ENCODE results near the gene SLC35B2. TPM values are rescaled to one million over a fixed set of nuclear protein-coding genes. Genes with fewer than 3 reads are reported as not detected.
A peak's percentile ranks its signal among the peaks of the same experiment; 100 is the strongest.
"Not testable (repeated sequence)": the region's sequence is repeated elsewhere in the genome, so short reads cannot be mapped to it uniquely, and the experiment has no call there.

The SLC35B2 gene
- total RNA-seq, 4 donors from 2014 or later = 10.7 to 35.2 (median 26.5) TPM

- Histone ChIP-seq H3K4me1 (peaks cover 0 to 29% (median 2%) of the 10 kb centered on the region in 4 donors), H3K27me3 (no peaks in the 10 kb centered on the region), H3K27ac (no peak overlapping the region), H3K36me3 (no peaks in the 10 kb centered on the region), H3K9me3 (no peaks in the 10 kb centered on the region), H3K4me3 (no peak overlapping the region)
- DNase-seq = peak in 1 of 3 donors; percentile 9
- TF ChIP-seq CTCF (IDR thresholded peaks at IDR 0.05) = no peak
- no peak for TF ChIP-seq POLR2A (IDR thresholded peaks at IDR 0.05)
Observed at GRCh38 chr6:44235891-44236516, 21.3 kb downstream of the SLC35B2 start.

- Histone ChIP-seq H3K27me3 (no peaks in the 10 kb centered on the region), H3K4me3 (no peak overlapping the region), H3K36me3 (no peaks in the 10 kb centered on the region), H3K4me1 (peaks cover 0 to 29% (median 2%) of the 10 kb centered on the region in 4 donors), H3K27ac (peak overlapping the region in 1 of 4 donors; percentile 60), H3K9me3 (no peaks in the 10 kb centered on the region)
- DNase-seq = peak in 1 of 3 donors; percentile 13
- TF ChIP-seq CTCF (IDR thresholded peaks at IDR 0.05) = no peak
- no peak for TF ChIP-seq POLR2A (IDR thresholded peaks at IDR 0.05)
Observed at GRCh38 chr6:44235269-44235668, 22.1 kb downstream of the SLC35B2 start.

GRCh38 chr6:44234101-44235025 is 23.0 kb downstream of the SLC35B2 start:
- no peaks in the 10 kb centered on the region for H3K36me3 ChIP-seq
- H3K4me1 ChIP-seq = peaks cover 0 to 29% (median 2%) of the 10 kb centered on the region in 4 donors
- no peaks in the 10 kb centered on the region for H3K9me3 ChIP-seq
- peak in 2 of 3 donors; percentile 66 to 74 for DNase-seq
- TF ChIP-seq POLR2A (IDR thresholded peaks at IDR 0.05) (no peak), CTCF (IDR thresholded peaks at IDR 0.05) (peak; percentile 29 to 65 (median 59))
- H3K4me3 ChIP-seq = no peak overlapping the region
- H3K27ac ChIP-seq = peak overlapping the region; percentile 4 to 60 (median 30)
- no peaks in the 10 kb centered on the region for H3K27me3 ChIP-seq

- Histone ChIP-seq H3K36me3 (no peaks in the 10 kb centered on the region), H3K9me3 (no peaks in the 10 kb centered on the region), H3K27me3 (no peaks in the 10 kb centered on the region), H3K4me1 (peaks cover 0 to 29% (median 2%) of the 10 kb centered on the region in 4 donors), H3K27ac (peak overlapping the region in 2 of 4 donors; percentile 30 to 60), H3K4me3 (no peak overlapping the region)
- peak in 1 of 3 donors; percentile 40 for DNase-seq
- TF ChIP-seq CTCF (IDR thresholded peaks at IDR 0.05) = no peak
- no peak for TF ChIP-seq POLR2A (IDR thresholded peaks at IDR 0.05)
Observed at GRCh38 chr6:44233567-44234100, 23.7 kb downstream of the SLC35B2 start.

- DNase-seq = peak in 1 of 3 donors; percentile 32
- Histone ChIP-seq H3K4me3 (no peak overlapping the region), H3K4me1 (peaks cover 0 to 29% (median 0%) of the 10 kb centered on the region in 4 donors), H3K27ac (peak overlapping the region in 2 of 4 donors; percentile 30 to 60), H3K36me3 (no peaks in the 10 kb centered on the region), H3K9me3 (no peaks in the 10 kb centered on the region), H3K27me3 (no peaks in the 10 kb centered on the region)
- no peak for TF ChIP-seq POLR2A (IDR thresholded peaks at IDR 0.05)
- no peak for TF ChIP-seq CTCF (IDR thresholded peaks at IDR 0.05)
Observed at GRCh38 chr6:44232676-44233566, 24.4 kb downstream of the SLC35B2 start.

GRCh38 chr6:44231426-44231825 is 25.9 kb downstream of the SLC35B2 start:
- not testable (repeated sequence) for H3K9me3 ChIP-seq, H3K27ac ChIP-seq, H3K27me3 ChIP-seq, DNase-seq, H3K36me3 ChIP-seq, H3K4me3 ChIP-seq
- H3K4me1 ChIP-seq = peaks cover 0 to 35% (median 0%) of the 10 kb centered on the region in 4 donors
